Thyroid gland (tissue), 4 donors: ENCODE data around the gene UNC93B1.

ENCODE experiments used
- POLR2A ChIP-seq, 2 donors: fragments of 450-650 bp; IDR thresholded peaks; one replicate each; pipeline ENCODE4 v1.6.1; 2017; ENCODE audit warnings: antibody characterized with exemption in 2 of 2, mild to moderate bottlenecking in 2 of 2, moderate library complexity in 1 of 2
- TF ChIP-seq, protein P1 (sequence below), 6 experiments: fragments of 200-600 bp in 3 of 6; fragments of 450-650 bp in 3 of 6; sonication (generic) in 3 of 6; IDR thresholded peaks; one replicate each; pipeline ENCODE4 v1.5.1; 2016 to 2019; ENCODE audit warnings: antibody characterized with exemption in 6 of 6, mild to moderate bottlenecking in 2 of 6, inconsistent platforms in 1 of 6, moderate library complexity in 1 of 6

GRCh38 chr11:68044898-68045351 is 41.0 kb upstream of the UNC93B1 start:
- TF ChIP-seq, protein P1, sequence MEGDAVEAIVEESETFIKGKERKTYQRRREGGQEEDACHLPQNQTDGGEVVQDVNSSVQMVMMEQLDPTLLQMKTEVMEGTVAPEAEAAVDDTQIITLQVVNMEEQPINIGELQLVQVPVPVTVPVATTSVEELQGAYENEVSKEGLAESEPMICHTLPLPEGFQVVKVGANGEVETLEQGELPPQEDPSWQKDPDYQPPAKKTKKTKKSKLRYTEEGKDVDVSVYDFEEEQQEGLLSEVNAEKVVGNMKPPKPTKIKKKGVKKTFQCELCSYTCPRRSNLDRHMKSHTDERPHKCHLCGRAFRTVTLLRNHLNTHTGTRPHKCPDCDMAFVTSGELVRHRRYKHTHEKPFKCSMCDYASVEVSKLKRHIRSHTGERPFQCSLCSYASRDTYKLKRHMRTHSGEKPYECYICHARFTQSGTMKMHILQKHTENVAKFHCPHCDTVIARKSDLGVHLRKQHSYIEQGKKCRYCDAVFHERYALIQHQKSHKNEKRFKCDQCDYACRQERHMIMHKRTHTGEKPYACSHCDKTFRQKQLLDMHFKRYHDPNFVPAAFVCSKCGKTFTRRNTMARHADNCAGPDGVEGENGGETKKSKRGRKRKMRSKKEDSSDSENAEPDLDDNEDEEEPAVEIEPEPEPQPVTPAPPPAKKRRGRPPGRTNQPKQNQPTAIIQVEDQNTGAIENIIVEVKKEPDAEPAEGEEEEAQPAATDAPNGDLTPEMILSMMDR (IDR thresholded peaks at IDR 0.05), result no peak
- TF ChIP-seq POLR2A (IDR thresholded peaks at IDR 0.05), result no peak
